Measurements from ENCODE around the gene GAGE1.

DNA sequence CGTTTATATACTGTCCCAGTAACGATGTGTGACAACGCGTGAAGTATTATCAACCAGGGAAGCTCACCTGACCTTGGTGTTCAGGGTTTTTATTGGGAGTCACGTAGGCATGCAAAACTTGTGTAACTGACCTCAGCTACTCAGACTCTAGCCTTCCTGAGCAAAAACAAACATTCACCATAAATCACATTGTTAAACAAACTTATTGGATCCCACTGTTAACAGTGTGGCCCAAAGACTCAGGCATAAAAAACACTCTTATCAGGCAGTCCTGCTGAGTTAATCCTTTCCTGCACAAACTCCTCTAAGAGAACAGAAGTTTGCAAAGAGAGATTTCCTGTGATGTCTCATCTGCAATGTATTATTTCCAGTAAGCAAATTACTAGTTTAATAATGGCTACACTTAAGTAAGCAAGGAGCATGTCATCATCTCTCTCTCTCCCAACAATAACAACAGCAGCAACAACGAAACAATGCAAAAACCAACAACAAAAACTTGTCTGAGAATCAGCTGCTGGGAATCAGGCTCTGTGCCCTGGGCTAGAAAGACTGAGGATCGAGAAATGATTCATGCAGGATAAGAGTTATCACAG lies 12.0 kb downstream of the GAGE1 start:
- TF ChIP-seq ATF2 (CRISPR knock-in tag; IDR thresholded peaks at IDR 0.05) (no peak), MEIS1 (CRISPR knock-in tag; IDR thresholded peaks at IDR 0.05; ENCODE audit: borderline replicate concordance) (no peak), MAFF (IDR thresholded peaks at IDR 0.05; ENCODE audit: low read depth, low read length) (no peak), TP53 (CRISPR knock-in tag; conservative IDR thresholded peaks at IDR 0.05) (no peak), BCL6 (CRISPR knock-in tag; IDR thresholded peaks at IDR 0.05) (peak; percentile 28; the same call in 1 of the 2 replicates)

Data from HepG2 (cell line).